CD4-positive, alpha-beta T cell (primary cell): ENCODE results near the gene MNX1. TPM values are rescaled to one million over a fixed set of nuclear protein-coding genes. Genes with fewer than 3 reads are reported as not detected.

ENCODE experiments used
- ATAC-seq: fragments of 200-7000 bp; cut with Tn5 transposase; one replicate; pipeline ENCODE4 v1.10.0; 2022; ENCODE audit warnings: mild to moderate bottlenecking; ENCODE audit not compliant: poor library complexity
- CTCF ChIA-PET: fragments of 350-600 bp; sonication (Branson Sonifier 250); formaldehyde crosslinking; loops from one replicate; lab custom pipeline; 2021; ENCODE audit warnings: antibody characterized with exemption, inconsistent platforms; lab: Charles Lee
- POLR2A ChIA-PET: fragments of 350-600 bp; sonication (Branson Sonifier 250); formaldehyde crosslinking; loops from one replicate; lab custom pipeline; 2021; ENCODE audit warnings: antibody characterized with exemption, inconsistent platforms; lab: Charles Lee
- DNase-seq, 14 experiments: peaks; one replicate each; pipeline ENCODE4 v3.0.0-alpha.2; 2013 to 2020; ENCODE audit warnings: mixed read lengths in 2 of 14
- H3K27ac ChIP-seq, 2 donors: one replicate each; pipeline versions ENCODE4 v1.5.1 to v1.7.0; 2013; ENCODE audit warnings: low read length in 2 of 2, low read depth in 1 of 2, mild to moderate bottlenecking in 1 of 2
- H3K27me3 ChIP-seq, 2 experiments: 1 replicate in 1 of 2; 2 replicates in 1 of 2; pipeline versions ENCODE4 v1.6.1 to v1.7.0; 2013; ENCODE audit warnings: low read length in 2 of 2, control low read depth in 1 of 2, mild to moderate bottlenecking in 1 of 2, moderate library complexity in 1 of 2; ENCODE audit not compliant: insufficient read depth in 2 of 2, control insufficient read depth in 1 of 2
- H3K36me3 ChIP-seq: one replicate; pipeline ENCODE4 v1.6.1; 2013; ENCODE audit warnings: low read length, control low read depth; ENCODE audit not compliant: insufficient read depth
- H3K4me1 ChIP-seq: one replicate; pipeline ENCODE4 v1.6.1; 2013; ENCODE audit warnings: low read length, control low read depth; ENCODE audit not compliant: insufficient read depth
- H3K4me3 ChIP-seq: one replicate; pipeline ENCODE4 v1.5.1; 2013; ENCODE audit warnings: mild to moderate bottlenecking, low read length, moderate library complexity
- H3K9me3 ChIP-seq, 2 experiments: 1 replicate in 1 of 2; 2 replicates in 1 of 2; pipeline versions ENCODE4 v1.6.1 to v1.7.0; 2013; ENCODE audit warnings: low read length in 2 of 2, mild to moderate bottlenecking in 2 of 2, control low read depth in 1 of 2, moderate library complexity in 1 of 2; ENCODE audit not compliant: control insufficient read depth in 1 of 2, insufficient read depth in 1 of 2
- H3K27ac Mint-ChIP-seq: one replicate; pipeline ENCODE4 v1.8.0; 2020; ENCODE audit warnings: mixed read lengths
- H3K27me3 Mint-ChIP-seq: one replicate; pipeline ENCODE4 v1.8.0; 2021; ENCODE audit warnings: mixed read lengths
- H3K36me3 Mint-ChIP-seq: one replicate; pipeline ENCODE4 v1.8.0; 2021; ENCODE audit warnings: low read depth, mixed read lengths
- H3K4me1 Mint-ChIP-seq: one replicate; pipeline ENCODE4 v1.8.0; 2021; ENCODE audit warnings: low read depth, mixed read lengths
- H3K4me3 Mint-ChIP-seq: one replicate; pipeline ENCODE4 v1.8.0; 2020; ENCODE audit warnings: mild to moderate bottlenecking, mixed read lengths
- H3K9me3 Mint-ChIP-seq: one replicate; pipeline ENCODE4 v1.8.0; 2020; ENCODE audit warnings: mixed read lengths
- intact Hi-C, 2 experiments: fragments of 100-400 bp; cut with DNase I in 1 of 2; cut with micrococcal nuclease in 1 of 2; formaldehyde crosslinking; loops; one replicate each; pipeline versions ENCODE4 v1.15.1 to v1.9.0; 2023 to 2025; cut with DNase I, micrococcal nuclease
- total RNA-seq, 174 experiments: library from RNA in 2 of 174; stranded (reverse) in 2 of 174; gene quantifications; one replicate each; pipeline ENCODE4 v1.2.3 and lab custom pipeline; 2021 to 2026
- TF ChIP-seq, protein P1 (sequence below): fragments of 200-600 bp; IDR thresholded peaks from one replicate; pipeline ENCODE4 v1.8.0; 2022; ENCODE audit warnings: antibody characterized with exemption, mild to moderate bottlenecking

Gene MNX1
- total RNA-seq, 2 experiments from 2014 or later = 0.14 TPM; not detected in 1

DNA sequence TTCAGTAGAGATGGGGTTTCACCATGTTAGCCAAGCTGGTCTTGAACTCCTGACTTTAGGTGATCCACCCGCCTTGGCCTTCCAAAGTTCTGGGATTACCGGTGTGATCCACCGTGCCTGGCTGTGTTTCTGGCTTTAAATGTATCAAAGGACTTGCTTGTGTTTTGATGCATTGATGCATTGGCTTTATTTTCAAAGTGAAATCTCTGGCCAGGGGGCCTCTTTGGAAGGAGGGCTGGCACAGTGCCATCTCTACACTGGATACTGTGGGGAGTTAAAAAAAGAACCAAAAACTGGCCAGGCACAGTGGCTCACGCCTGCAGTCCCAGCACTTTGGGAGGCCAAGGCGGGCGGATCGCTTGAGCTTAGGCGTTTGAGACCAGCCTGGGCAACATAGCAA lies 16.0 kb downstream of the MNX1 start:
- Histone ChIP-seq H3K27ac (no peak overlapping the region), H3K9me3 (no peaks in the 10 kb centered on the region), H3K36me3 (no peaks in the 10 kb centered on the region), H3K4me1 (peaks cover 6% of the 10 kb centered on the region), H3K4me3 (no peak overlapping the region), H3K27me3 (peaks cover 32 to 57% of the 10 kb centered on the region in 2 experiments)
- ChIA-PET POLR2A (no interaction called here), CTCF (no interaction called here)
- Mint-ChIP-seq H3K4me3 (no peak overlapping the region), H3K27me3 (peaks cover 62% of the 10 kb centered on the region), H3K27ac (no peak overlapping the region), H3K9me3 (no peaks in the 10 kb centered on the region), H3K36me3 (no peaks in the 10 kb centered on the region), H3K4me1 (peaks cover 8% of the 10 kb centered on the region)
- TF ChIP-seq, protein P1, sequence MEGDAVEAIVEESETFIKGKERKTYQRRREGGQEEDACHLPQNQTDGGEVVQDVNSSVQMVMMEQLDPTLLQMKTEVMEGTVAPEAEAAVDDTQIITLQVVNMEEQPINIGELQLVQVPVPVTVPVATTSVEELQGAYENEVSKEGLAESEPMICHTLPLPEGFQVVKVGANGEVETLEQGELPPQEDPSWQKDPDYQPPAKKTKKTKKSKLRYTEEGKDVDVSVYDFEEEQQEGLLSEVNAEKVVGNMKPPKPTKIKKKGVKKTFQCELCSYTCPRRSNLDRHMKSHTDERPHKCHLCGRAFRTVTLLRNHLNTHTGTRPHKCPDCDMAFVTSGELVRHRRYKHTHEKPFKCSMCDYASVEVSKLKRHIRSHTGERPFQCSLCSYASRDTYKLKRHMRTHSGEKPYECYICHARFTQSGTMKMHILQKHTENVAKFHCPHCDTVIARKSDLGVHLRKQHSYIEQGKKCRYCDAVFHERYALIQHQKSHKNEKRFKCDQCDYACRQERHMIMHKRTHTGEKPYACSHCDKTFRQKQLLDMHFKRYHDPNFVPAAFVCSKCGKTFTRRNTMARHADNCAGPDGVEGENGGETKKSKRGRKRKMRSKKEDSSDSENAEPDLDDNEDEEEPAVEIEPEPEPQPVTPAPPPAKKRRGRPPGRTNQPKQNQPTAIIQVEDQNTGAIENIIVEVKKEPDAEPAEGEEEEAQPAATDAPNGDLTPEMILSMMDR = no peak
- intact Hi-C loops = no loop called here
- ATAC-seq (no peak), DNase-seq (no peak)

DNA sequence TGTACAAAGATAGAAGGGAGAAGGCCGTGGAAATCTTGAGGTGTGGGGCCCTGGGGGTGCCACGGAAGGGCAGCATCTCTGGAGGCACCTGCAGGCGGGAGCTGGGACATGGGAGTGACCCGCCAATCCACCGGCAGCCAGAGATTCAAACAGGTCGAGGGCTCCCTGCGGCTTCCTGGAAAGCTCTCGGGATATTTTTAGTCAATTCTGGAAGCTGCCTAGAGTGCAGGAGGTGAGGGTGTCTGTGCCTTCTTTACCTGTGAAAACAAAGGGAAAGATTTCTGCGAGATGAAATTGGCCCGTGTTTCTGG lies 16.6 kb downstream of the MNX1 start:
- Mint-ChIP-seq H3K27me3 (peaks cover 57% of the 10 kb centered on the region), H3K4me1 (peaks cover 3% of the 10 kb centered on the region), H3K9me3 (no peaks in the 10 kb centered on the region), H3K36me3 (no peaks in the 10 kb centered on the region), H3K27ac (no peak overlapping the region), H3K4me3 (no peak overlapping the region)
- DNase-seq = no peak
- TF ChIP-seq, protein P1 = no peak
- ChIA-PET POLR2A (no interaction called here), CTCF (no interaction called here)
- Histone ChIP-seq H3K4me1 (peaks cover under 1% of the 10 kb centered on the region), H3K9me3 (no peaks in the 10 kb centered on the region), H3K36me3 (no peaks in the 10 kb centered on the region), H3K27me3 (peaks cover 26 to 51% of the 10 kb centered on the region in 2 experiments), H3K4me3 (no peak overlapping the region), H3K27ac (no peak overlapping the region)
- ATAC-seq = no peak
- intact Hi-C loops = no loop called here

DNA sequence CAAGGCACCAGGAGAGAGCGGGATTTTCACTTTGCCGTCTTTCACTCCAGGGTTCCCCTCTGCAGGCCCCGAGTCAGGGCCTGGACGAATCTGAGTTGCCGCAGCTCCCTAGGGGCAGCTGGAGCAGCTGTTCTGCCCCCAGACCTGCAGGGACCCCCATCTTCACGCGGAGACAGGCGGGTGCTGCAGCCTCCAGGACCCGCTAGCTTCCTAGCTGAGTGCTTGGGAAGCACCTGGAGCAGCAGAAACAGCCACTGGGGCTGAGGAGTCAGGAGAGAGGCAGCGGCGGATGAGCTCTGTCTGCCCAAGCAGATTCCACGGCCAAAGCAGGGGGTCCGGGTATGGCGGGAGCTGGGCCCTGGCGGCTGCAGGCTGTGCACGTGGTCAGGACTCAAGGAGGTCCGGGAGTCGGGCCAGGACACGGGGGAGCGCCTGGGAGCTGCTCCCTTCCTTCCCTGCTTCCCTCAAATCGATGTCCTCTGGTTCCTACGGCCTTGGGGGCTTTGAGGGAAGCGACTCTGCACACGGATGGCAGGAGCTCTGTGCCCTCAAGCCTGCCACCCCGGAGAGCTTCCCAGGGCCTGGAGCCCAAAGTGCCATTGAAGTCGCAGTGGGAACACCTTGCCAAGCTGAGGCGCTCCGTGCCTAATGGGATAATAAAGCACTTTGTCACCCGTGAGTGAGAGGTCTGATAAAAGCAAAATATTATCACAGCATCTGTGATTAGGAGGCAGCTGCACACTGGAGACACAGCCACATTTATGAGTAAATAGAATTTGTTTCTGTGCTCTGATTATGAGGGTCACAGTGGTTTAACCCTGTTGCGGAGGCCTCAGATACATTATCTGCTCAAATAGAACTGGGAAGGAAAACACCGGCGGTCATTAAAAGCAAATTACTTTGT lies 17.2 kb downstream of the MNX1 start:
- Mint-ChIP-seq H3K9me3 (no peaks in the 10 kb centered on the region), H3K4me1 (no peaks in the 10 kb centered on the region), H3K27ac (no peak overlapping the region), H3K27me3 (peaks cover 51% of the 10 kb centered on the region), H3K4me3 (no peak overlapping the region), H3K36me3 (no peaks in the 10 kb centered on the region)
- Histone ChIP-seq H3K27me3 (peaks cover 22 to 45% of the 10 kb centered on the region in 2 experiments), H3K4me3 (no peak overlapping the region), H3K9me3 (no peaks in the 10 kb centered on the region), H3K4me1 (no peaks in the 10 kb centered on the region), H3K27ac (no peak overlapping the region), H3K36me3 (no peaks in the 10 kb centered on the region)
- DNase-seq = no peak
- intact Hi-C loops = no loop called here
- ATAC-seq = no peak
- ChIA-PET POLR2A (no interaction called here), CTCF (no interaction called here)
- TF ChIP-seq, protein P1 = no peak
